Measurements from ENCODE around the gene PSMB10. TPM values are rescaled to one million over a fixed set of nuclear protein-coding genes. Genes with fewer than 3 reads are reported as not detected.

The PSMB10 gene
- total RNA-seq, 1 experiment from 2014 or later = 79.3 TPM

- Mint-ChIP-seq H3K4me1 (ENCODE audit: low read depth, unreplicated experiment) (peaks cover 9% of the 10 kb centered on the region), H3K9me3 (ENCODE audit: low read depth, unreplicated experiment) (no peaks in the 10 kb centered on the region), H3K27ac (ENCODE audit: unreplicated experiment) (no peak within 1 kb of the TSS), H3K4me3 (ENCODE audit: low read depth, unreplicated experiment) (no peak within 1 kb of the TSS), H3K27me3 (ENCODE audit: unreplicated experiment) (no peaks in the 10 kb centered on the region), H3K36me3 (ENCODE audit: insufficient read depth, unreplicated experiment) (peaks cover 67% of the 10 kb centered on the region)
- no peak for DNase-seq
- no TSS peak for BruUV-seq (replicated peaks)
- CTCF ChIA-PET = interaction anchor here (0.5 kb wide), 1 partner anchor 1851 kb away, joined by 3 read pairs; no protein-coding TSS in a partner anchor
- TF ChIP-seq CTCF (IDR thresholded peaks at IDR 0.05; ENCODE audit: unreplicated experiment) = no peak
- intact Hi-C loops (cut with micrococcal nuclease; ENCODE audit: unreplicated experiment) = no loop called here
Observed at GRCh38 chr16:67943619-67944504, 7.2 kb upstream of the PSMB10 start, which contains the start of gene LCAT. TSS of gene LCAT (minus strand) at chr16:67944120. CDS start at chr16:67944101, 19 bp downstream.

GRCh38 chr16:67943256-67943618 is 6.6 kb upstream of the PSMB10 start:
- peaks cover 66% of the 10 kb centered on the region for H3K36me3 Mint-ChIP-seq (ENCODE audit: insufficient read depth, unreplicated experiment)
- H3K27me3 Mint-ChIP-seq (ENCODE audit: unreplicated experiment) = no peaks in the 10 kb centered on the region
- peaks cover 5% of the 10 kb centered on the region for H3K4me1 Mint-ChIP-seq (ENCODE audit: low read depth, unreplicated experiment)
- H3K27ac Mint-ChIP-seq (ENCODE audit: unreplicated experiment) = no peak overlapping the region
- BruUV-seq (replicated peaks) = no TSS peak
- CTCF ChIA-PET = interaction anchor here (0.8 kb wide), 1 partner anchor 51 kb away, joined by 12 read pairs; no protein-coding TSS in a partner anchor
- intact Hi-C loops (cut with micrococcal nuclease; ENCODE audit: unreplicated experiment) = no loop called here
- DNase-seq = no peak
- no peak for TF ChIP-seq CTCF (IDR thresholded peaks at IDR 0.05; ENCODE audit: unreplicated experiment)
- H3K9me3 Mint-ChIP-seq (ENCODE audit: low read depth, unreplicated experiment) = no peaks in the 10 kb centered on the region
- no peak overlapping the region for H3K4me3 Mint-ChIP-seq (ENCODE audit: low read depth, unreplicated experiment)

- BruUV-seq (replicated peaks) = no TSS peak
- Mint-ChIP-seq H3K4me1 (ENCODE audit: low read depth, unreplicated experiment) (peaks cover under 1% of the 10 kb centered on the region), H3K4me3 (ENCODE audit: low read depth, unreplicated experiment) (no peak overlapping the region), H3K9me3 (ENCODE audit: low read depth, unreplicated experiment) (no peaks in the 10 kb centered on the region), H3K36me3 (ENCODE audit: insufficient read depth, unreplicated experiment) (peaks cover 64% of the 10 kb centered on the region), H3K27me3 (ENCODE audit: unreplicated experiment) (no peaks in the 10 kb centered on the region), H3K27ac (ENCODE audit: unreplicated experiment) (peak overlapping the region; percentile 55)
- TF ChIP-seq CTCF (IDR thresholded peaks at IDR 0.05; ENCODE audit: unreplicated experiment) = no peak
- intact Hi-C loops (cut with micrococcal nuclease; ENCODE audit: unreplicated experiment) = no loop called here
- DNase-seq = no peak
- CTCF ChIA-PET = interaction anchor here (0.5 to 0.8 kb wide), 3 partner anchors 51 to 126 kb away, joined by 3 to 12 read pairs (median 3); no protein-coding TSS in a partner anchor
Observed at GRCh38 chr16:67942510-67943255, 6.0 kb upstream of the PSMB10 start.

GRCh38 chr16:67942200-67942509 is 5.5 kb upstream of the PSMB10 start:
- peaks cover 6% of the 10 kb centered on the region for H3K4me1 Mint-ChIP-seq (ENCODE audit: low read depth, unreplicated experiment)
- no peaks in the 10 kb centered on the region for H3K27me3 Mint-ChIP-seq (ENCODE audit: unreplicated experiment)
- H3K27ac Mint-ChIP-seq (ENCODE audit: unreplicated experiment) = peak overlapping the region; percentile 55
- CTCF ChIA-PET = interaction anchor here (0.5 to 0.8 kb wide), 3 partner anchors 52 to 126 kb away, joined by 3 to 12 read pairs (median 3); no protein-coding TSS in a partner anchor
- H3K9me3 Mint-ChIP-seq (ENCODE audit: low read depth, unreplicated experiment) = no peaks in the 10 kb centered on the region
- DNase-seq = peak; percentile 59
- intact Hi-C loops (cut with micrococcal nuclease; ENCODE audit: unreplicated experiment) = no loop called here
- H3K4me3 Mint-ChIP-seq (ENCODE audit: low read depth, unreplicated experiment) = no peak overlapping the region
- no TSS peak for BruUV-seq (replicated peaks)
- peak; percentile 76 for TF ChIP-seq CTCF (IDR thresholded peaks at IDR 0.05; ENCODE audit: unreplicated experiment)
- peaks cover 65% of the 10 kb centered on the region for H3K36me3 Mint-ChIP-seq (ENCODE audit: insufficient read depth, unreplicated experiment)

Measured in Calu3 (cell line).